Gastrocnemius medialis (tissue), 4 donors: Measurements from ENCODE around the gene PPFIBP1.

Experiments
- POLR2A ChIP-seq, 2 donors: fragments of 450-650 bp; IDR thresholded peaks; one replicate each; pipeline ENCODE4 v1.6.1; 2017; ENCODE audit warnings: antibody characterized with exemption in 2 of 2, mild to moderate bottlenecking in 2 of 2, moderate library complexity in 2 of 2
- TF ChIP-seq, protein P1 (sequence below), 5 experiments: fragments of 450-650 bp in 3 of 5; fragments of 200-600 bp in 2 of 5; sonication (generic) in 2 of 5; IDR thresholded peaks in 4 of 5; conservative IDR thresholded peaks in 1 of 5; 1 replicate in 4 of 5; 2 replicates in 1 of 5; pipeline ENCODE4 v1.5.1; 2016 to 2019; ENCODE audit warnings: antibody characterized with exemption in 5 of 5, mild to moderate bottlenecking in 3 of 5, moderate library complexity in 3 of 5

DNA sequence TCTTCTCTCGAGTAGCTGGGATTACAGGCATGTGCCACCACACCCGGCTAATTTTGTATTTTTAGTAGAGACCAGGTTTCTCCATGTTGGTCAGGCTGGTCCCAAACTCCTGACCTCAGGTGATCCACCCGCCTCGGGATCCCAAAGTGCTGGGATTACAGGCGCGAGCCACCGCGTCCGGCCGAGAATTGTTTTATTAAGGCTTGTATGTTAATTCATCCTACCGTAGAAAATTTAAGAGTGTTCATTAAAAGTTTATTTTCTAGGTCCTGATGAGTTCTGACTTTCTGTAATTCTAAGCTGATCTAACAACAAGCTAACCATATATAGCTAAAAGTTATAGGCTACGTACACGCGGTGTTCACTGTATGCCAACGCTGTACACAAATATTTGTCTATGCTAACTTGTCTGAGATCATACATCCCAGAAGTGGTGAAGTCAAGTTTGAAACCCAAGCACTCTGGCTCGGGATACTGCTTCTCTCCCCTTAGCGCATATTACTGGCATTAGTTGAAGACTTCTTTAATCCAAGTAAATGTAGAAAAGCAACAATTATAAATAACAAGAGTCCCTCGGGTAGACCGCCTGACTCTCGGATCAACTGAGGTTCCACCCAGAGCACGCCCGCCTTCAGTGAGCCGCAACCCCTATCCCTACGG, 186.1 kb downstream of the PPFIBP1 start:
- TF ChIP-seq, protein P1, sequence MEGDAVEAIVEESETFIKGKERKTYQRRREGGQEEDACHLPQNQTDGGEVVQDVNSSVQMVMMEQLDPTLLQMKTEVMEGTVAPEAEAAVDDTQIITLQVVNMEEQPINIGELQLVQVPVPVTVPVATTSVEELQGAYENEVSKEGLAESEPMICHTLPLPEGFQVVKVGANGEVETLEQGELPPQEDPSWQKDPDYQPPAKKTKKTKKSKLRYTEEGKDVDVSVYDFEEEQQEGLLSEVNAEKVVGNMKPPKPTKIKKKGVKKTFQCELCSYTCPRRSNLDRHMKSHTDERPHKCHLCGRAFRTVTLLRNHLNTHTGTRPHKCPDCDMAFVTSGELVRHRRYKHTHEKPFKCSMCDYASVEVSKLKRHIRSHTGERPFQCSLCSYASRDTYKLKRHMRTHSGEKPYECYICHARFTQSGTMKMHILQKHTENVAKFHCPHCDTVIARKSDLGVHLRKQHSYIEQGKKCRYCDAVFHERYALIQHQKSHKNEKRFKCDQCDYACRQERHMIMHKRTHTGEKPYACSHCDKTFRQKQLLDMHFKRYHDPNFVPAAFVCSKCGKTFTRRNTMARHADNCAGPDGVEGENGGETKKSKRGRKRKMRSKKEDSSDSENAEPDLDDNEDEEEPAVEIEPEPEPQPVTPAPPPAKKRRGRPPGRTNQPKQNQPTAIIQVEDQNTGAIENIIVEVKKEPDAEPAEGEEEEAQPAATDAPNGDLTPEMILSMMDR (IDR thresholded peaks at IDR 0.05 in 4 of 5, conservative IDR thresholded peaks at IDR 0.05 in 1 of 5): no peak
- TF ChIP-seq POLR2A (IDR thresholded peaks at IDR 0.05): no peak
